T47D (cell line): Measurements from ENCODE around the gene MOB3B.

Experiments
- DNase-seq, 2 experiments: peaks; one replicate each; pipeline versions ENCODE4 v3.0.0 to v3.0.0-alpha.2; 2011 to 2012; ENCODE audit warnings: low read depth in 1 of 2, low spot score in 1 of 2
- JUND ChIP-seq: IDR thresholded peaks from 2 replicates; pipeline ENCODE4 v1.6.1; 2012; ENCODE audit warnings: low read depth
- in situ Hi-C: cut with HindIII; loops from 2 replicates; pipeline ENCODE4 v1.10.0; 2016; ENCODE audit warnings: low sequenced_read_pairs, low pct_unique_long_range_greater_than_20kb

MOB3B gene

DNA sequence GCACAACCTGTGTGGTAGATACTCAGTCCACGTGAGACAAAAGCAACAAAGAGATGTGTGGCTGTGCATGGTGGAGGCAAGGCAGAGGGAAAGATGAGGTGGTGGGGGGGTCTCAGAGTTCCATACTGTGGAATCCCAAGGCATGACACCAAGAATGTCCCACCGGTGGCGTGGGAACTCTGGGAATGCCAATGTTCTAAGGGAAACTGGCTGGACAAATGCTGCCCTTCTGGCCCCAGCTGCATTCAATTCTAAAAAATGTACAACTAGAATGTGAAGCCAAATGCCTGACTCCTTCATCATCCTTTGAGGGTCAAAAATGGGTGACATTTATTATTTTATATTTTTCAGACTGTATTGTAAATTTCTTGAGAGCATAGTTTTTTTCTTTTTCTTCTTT is 174.4 kb downstream of the MOB3B start:
- TF ChIP-seq JUND = no peak
- DNase-seq = no peak
- in situ Hi-C loops = no loop called here

DNA sequence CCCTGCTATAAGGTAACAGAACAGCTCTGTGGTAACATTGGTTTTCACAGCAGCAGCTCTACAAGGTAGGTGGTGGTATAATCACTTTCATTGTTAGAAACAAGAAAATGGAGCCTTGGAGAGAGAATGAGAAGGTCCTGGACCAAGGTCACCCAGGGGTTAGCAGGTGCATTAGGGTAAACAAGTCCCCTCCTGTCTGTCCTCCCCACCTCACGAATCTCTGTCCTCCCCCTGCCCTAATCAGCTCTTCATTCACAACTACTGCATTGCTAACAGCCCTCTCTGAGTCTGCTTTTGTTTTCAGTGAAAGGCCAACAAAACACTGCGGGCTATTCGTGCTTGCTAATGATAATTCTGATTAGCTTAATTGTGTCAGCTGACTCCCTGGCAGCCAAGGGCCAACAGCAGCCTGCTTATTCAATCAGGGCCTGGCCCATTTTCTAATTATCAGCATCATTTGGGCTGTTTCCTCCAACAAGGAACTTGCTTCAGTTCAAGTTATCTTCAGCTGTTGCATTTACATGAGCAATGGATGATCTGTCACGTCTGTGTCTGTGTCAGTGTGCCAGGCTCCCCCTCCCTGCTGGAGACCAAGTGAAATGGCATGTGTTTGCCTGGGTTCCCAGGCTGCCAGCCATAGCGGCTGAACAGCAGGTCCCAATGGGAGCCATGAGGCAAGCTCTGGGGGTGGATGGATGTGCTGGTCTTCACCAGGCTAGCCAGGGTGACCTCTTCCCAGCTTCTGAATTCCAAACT is 176.0 kb downstream of the MOB3B start:
- TF ChIP-seq JUND = no peak
- no peak for DNase-seq
- in situ Hi-C loops = no loop called here

DNA sequence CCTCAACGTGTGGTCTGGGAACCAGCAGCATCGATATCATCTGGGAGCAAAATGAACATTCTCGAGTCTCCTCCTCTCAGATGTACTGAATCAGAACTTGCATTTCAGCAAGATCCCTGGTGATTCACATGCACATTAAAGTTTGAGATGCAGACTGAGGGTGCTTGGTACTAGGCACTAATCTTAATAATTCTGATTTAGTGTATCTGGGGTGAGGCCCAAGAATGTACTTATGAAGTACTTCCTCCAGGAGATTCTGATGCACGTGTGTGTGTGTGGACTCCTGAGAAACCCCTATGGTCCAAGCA is 176.5 kb downstream of the MOB3B start:
- TF ChIP-seq JUND = no peak
- no peak for DNase-seq
- in situ Hi-C loops = no loop called here

DNA sequence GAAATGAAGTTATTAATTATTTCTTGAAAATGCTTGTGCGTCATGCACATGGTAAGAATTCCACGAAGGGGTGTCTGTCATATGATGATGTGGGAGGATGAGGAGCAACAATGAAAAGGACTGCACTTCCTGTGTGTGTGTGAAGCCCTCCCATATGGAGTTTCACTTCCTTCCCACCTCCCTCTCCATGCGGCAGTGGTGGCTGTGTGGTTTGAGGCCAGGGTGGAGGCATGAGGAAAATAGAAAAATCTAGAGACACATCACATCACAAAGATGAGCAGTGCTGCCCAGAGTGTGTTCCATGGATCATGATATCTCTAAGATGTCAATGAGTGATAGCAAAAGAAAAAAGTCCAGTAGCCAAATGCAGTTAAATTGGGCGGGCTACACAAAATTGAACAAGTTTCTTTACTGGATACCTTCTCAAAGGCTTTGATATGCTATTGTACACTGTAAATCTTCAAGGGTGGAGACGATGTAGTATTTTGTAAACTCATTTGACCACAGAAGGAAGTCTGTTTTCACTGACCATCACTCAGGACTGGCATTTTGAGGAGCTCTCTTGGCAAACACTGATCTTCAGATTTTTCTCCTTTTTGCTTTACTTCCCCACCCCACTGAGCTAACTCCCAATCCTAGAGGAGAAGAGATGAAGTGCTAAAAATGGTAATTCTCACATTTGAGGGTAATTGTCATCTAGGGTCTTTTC is 177.0 kb downstream of the MOB3B start:
- no peak for TF ChIP-seq JUND
- no peak for DNase-seq
- in situ Hi-C loops = no loop called here

DNA sequence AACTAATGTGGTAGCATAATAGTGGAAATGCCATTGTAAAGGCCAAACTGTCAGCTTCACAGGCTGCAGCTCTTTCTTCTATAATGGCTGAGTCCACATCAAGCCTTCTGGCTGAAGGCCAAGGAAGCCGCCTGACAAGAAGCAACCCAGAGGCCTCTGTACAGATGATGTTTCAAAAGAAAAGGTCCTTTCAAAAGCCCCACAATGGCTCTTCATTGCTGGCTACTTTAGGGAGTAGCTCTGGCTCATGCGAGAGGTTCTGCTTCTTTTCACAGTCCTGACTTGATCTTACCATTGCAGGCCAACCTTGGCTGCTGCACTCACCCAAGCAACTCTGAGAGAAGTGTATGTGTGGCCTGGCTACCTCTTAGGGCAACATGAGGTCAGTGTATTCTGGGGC is 178.2 kb downstream of the MOB3B start:
- in situ Hi-C loops = no loop called here
- no peak for DNase-seq
- no peak for TF ChIP-seq JUND

DNA sequence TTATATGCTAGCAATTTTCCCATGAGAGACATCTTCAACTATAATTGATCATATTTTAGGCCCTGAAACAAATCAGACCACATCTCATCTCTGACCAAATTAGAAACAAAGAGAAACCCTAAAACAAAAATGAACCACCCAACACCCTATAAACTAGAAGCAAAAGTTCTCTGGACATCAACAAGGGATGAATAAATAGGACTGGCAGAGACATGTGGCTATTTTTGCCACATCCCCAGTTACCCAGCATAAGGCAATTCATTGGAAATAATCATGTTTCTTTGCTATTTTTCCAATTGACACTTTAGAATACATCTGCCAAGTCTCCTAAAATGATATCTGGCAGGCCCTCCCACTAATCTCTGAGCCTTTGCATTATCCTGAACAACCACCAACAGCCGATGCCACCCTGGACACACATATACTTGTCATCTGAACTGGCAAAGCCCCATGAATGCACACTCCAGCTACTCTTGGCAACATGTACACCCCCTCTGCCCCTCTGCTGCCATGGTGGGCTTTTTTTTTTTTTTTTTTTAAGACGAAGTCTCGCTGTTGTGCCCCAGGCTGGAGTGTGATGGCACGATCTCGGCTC is 179.1 kb downstream of the MOB3B start:
- DNase-seq = no peak
- no peak for TF ChIP-seq JUND
- in situ Hi-C loops = no loop called here

DNA sequence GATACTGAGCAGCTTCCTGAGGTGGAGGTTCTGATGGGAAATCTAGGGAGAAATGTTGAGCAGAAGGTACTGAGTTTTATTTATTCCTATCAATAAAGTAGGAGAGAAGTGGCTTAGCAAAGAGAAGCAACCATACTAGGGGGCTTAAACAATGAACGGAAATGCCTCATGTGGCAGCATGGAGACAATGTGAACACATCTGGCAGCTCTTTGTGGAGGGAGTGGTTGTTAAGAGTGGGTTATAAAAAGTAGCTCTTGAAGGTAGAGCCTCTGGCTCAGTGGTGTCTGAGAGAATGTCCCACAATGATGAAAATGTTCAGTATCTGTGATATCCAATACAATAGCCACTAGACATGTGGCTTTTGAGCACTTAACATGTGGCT is 179.9 kb downstream of the MOB3B start:
- TF ChIP-seq JUND = no peak
- in situ Hi-C loops = no loop called here
- DNase-seq = no peak

DNA sequence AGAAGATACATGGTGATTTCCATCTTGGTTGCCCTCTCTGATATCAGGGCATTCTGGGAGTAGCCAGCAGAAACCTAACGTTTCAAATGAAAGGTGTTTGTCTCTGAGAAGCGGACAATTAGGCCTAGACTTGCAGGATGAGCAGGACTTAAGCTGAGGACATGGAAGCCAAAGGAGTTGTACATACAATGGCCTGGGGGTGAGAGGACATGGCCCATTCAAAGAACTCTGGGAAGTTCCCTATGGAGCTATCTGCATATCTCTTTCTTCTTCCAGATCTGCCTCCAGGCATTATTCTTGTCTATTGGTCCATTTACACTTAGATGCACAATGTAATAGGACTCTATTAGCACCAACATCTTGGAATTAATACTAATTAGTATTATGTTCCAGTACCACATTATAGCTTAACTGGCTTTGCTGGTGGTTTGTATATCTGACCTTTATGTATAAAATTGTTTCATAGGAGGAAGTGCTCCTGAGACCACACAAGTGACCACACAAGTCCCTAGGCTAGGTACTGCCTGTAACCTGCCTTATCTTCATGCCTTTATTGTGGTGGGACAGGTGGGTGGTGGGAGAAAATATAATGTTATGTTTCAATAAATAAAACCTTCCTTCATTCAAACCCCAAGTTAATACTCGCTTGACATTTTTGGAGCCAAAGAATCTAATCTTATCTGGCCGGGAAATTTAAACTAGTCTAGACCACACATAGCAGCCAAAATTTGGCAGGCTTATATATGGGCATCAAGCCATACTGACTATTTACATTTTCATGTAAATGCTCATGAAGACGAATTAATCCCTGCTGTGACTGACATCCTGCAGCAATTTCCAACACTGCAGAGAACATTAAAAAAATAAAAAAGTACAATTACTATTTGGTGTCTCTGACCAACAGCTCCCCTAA is 180.6 kb downstream of the MOB3B start:
- DNase-seq = no peak
- in situ Hi-C loops = no loop called here
- TF ChIP-seq JUND = no peak

DNA sequence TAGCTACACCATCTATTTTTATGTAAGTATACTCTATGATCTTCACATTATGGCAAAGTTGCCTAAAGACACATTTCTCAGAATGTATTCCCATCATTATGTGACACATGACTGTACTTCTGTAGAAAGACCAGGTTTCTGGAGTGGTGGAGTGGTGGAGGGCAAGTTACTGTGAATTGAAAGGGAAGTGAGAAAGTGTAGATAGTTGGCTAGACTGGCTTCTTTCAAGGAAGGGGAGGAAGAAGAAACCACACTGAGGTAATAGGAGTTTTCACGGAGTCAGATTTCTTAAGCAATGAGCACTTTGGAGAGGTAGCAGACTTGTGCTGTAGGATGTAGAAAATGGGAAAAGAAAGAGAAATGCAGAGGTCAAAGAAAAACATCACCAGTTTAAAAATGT is 181.7 kb downstream of the MOB3B start:
- DNase-seq = no peak
- no peak for TF ChIP-seq JUND
- in situ Hi-C loops = no loop called here

DNA sequence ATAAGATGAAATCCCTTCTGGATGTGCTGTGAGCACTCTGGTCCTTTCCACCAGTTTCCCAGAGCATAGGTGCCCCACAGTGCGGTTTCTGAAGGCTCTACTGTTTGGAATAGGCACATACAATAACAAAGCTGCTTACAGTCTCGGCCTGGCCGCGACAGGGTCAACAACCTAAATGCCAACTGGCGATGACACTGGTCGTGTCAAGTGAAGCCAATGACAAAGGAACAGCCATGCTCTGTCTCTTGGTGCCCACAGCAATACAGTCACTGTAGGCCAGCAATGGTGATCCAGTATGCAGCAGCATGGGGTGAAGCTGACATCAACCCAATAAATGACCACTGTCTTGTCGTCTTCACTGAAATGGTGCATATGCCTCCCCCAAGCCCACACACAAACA is 184.8 kb downstream of the MOB3B start:
- no peak for DNase-seq
- TF ChIP-seq JUND = no peak
- in situ Hi-C loops = no loop called here

DNA sequence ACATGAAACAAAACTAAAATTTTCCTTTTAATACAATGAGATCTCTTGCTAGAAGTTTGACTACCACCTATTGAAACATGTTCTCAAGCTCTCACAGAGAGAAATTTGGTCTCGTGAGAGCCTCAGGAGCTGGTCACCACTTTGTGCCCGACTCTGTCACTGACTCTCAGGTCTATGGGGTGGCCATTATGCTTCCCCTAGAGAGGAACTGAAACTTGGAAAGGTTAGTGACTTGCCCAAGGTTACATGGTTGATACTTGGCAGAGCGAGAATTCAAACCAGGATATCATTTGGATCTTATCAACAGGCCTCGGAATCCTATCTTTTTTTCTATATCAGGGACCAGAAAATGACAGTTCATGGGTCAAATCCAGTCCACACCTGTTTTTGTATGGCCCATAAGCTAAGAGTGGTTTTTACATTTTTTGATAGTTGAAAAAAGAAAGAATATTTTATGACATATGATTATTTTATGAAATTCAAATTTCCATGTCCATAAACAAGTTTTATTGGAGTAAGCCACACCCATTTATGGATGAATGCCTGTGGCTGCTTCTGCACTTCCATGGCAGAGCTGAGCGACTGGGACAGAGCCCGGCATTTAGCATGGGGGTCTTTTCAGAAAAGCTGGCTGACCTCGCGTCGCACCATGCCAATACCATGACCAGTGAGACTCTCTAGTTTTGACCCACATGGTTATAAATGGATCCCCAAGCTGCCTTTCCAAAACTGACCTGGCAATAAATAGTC is 187.9 kb downstream of the MOB3B start:
- TF ChIP-seq JUND = no peak
- no peak for DNase-seq
- in situ Hi-C loops = no loop called here

DNA sequence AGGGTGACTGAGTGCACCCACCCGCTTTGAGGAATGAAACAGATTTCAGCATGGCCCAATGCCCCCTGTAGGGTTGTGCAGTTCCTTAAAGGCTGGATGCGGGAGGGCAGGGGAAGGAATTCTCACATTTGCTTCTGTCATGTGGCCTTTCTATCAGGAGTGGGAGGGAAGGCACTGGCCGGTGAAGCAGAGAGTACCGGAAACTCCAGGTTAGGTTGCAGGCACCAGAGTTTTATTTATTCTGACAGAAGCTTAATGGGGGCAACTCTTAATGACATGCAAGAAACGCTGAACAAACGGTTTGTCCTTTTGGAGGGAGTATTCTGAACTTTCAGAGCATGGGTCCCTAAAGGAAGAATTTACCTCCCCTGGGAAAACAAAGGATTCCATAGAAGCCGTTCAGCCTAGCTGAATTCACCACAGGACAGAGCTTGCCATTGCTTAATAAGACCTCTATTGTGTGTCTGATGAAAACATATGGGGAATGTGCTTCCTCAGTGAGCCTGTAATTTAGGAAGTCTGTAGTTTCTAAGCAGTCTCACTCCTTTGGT is 188.6 kb downstream of the MOB3B start:
- in situ Hi-C loops = no loop called here
- no peak for TF ChIP-seq JUND
- DNase-seq = no peak
